ENCODE measurements around the gene CACNB3. TPM values are rescaled to one million over a fixed set of nuclear protein-coding genes. Genes with fewer than 3 reads are reported as not detected.
"Not testable (repeated sequence)": the region's sequence is repeated elsewhere in the genome, so short reads cannot be mapped to it uniquely, and the experiment has no call there.

Gene CACNB3
- total and polyA plus RNA-seq, 4 donors = 0.92 to 1.9 (median 1.2) TPM

DNA sequence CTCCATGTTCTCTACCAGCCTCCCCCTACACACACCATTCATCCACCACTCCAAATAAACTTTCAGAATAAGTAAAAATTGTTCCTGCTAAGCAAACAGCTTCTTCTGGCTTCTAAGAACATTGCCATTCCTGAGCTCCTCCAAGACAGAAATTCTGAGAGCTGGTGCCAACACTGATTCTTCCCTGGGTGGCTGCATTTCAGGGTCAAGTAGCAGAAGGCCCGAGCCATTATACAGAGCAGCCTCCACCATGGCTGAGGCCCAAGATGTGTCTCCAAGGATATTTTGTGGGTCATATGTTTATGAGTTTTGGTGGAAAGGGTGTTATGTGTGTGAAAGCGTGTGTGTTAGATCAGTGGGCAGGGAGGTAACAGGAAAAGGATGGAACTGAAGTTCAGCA is 50.9 kb downstream of the CACNB3 start (continued):
- TF ChIP-seq EGR1 (IDR thresholded peaks at IDR 0.05; ENCODE audit: low read depth in 2 of 2) (no peak), NR2F2 (IDR thresholded peaks at IDR 0.05) (no peak), HNF4A (conservative IDR thresholded peaks at IDR 0.05) (no peak), RXRA (IDR thresholded peaks at IDR 0.05) (no peak)
- TF ChIP-seq, protein P1, sequence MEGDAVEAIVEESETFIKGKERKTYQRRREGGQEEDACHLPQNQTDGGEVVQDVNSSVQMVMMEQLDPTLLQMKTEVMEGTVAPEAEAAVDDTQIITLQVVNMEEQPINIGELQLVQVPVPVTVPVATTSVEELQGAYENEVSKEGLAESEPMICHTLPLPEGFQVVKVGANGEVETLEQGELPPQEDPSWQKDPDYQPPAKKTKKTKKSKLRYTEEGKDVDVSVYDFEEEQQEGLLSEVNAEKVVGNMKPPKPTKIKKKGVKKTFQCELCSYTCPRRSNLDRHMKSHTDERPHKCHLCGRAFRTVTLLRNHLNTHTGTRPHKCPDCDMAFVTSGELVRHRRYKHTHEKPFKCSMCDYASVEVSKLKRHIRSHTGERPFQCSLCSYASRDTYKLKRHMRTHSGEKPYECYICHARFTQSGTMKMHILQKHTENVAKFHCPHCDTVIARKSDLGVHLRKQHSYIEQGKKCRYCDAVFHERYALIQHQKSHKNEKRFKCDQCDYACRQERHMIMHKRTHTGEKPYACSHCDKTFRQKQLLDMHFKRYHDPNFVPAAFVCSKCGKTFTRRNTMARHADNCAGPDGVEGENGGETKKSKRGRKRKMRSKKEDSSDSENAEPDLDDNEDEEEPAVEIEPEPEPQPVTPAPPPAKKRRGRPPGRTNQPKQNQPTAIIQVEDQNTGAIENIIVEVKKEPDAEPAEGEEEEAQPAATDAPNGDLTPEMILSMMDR (IDR thresholded peaks at IDR 0.05; ENCODE audit: low read depth, low read length, missing input control) = no peak
- TF ChIP-seq, protein P2, sequence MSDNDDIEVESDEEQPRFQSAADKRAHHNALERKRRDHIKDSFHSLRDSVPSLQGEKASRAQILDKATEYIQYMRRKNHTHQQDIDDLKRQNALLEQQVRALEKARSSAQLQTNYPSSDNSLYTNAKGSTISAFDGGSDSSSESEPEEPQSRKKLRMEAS (IDR thresholded peaks at IDR 0.05) = no peak

DNA sequence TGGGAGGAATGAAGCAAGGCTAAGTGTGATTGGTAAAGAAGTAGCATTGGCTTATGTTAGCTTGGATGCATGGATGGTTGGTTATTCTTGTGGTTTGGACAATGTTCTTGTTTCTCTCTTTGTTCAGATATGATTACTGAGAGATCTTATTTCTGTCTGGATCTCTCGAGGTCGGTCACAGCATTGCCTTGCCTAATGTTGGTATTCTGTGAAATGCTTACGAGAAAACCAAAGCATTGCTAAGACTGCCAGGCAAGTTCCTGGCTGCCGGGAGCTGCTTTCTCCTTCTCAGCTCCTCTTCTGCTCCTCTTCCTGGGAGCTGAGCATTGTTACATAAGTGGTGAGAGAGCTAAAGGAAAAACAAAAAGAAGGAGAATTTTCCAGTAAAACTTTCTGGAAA is 54.8 kb downstream of the CACNB3 start:
- Histone ChIP-seq H3K4me1 (ENCODE audit: control insufficient read depth in 4 of 4, insufficient read depth in 4 of 4, low read length in 3 of 4) (peaks cover 0 to under 1% (median under 1%) of the 10 kb centered on the region in 4 donors), H3K36me3 (ENCODE audit: control insufficient read depth in 4 of 4, insufficient read depth in 3 of 4, low read depth in 1 of 4, low read length in 3 of 4) (no peaks in the 10 kb centered on the region), H3K9me3 (ENCODE audit: control insufficient read depth in 4 of 4, low read length in 3 of 4) (no peaks in the 10 kb centered on the region), H3K27ac (ENCODE audit: low read depth in 1 of 2, low read length in 2 of 2) (no peak overlapping the region), H3K27me3 (ENCODE audit: control insufficient read depth in 4 of 4, insufficient read depth in 4 of 4, low read length in 3 of 4) (no peaks in the 10 kb centered on the region), H3K4me3 (ENCODE audit: low read depth in 1 of 3, low read length in 3 of 3) (no peak overlapping the region), H3K9ac (ENCODE audit: low read depth in 1 of 2, low read length in 2 of 2) (no peak overlapping the region)
- DNase-seq (ENCODE audit: low spot score) = no peak
- 94% methylated on average over 4 of the region's 4 CpGs for WGBS
- TF ChIP-seq, protein P3, sequence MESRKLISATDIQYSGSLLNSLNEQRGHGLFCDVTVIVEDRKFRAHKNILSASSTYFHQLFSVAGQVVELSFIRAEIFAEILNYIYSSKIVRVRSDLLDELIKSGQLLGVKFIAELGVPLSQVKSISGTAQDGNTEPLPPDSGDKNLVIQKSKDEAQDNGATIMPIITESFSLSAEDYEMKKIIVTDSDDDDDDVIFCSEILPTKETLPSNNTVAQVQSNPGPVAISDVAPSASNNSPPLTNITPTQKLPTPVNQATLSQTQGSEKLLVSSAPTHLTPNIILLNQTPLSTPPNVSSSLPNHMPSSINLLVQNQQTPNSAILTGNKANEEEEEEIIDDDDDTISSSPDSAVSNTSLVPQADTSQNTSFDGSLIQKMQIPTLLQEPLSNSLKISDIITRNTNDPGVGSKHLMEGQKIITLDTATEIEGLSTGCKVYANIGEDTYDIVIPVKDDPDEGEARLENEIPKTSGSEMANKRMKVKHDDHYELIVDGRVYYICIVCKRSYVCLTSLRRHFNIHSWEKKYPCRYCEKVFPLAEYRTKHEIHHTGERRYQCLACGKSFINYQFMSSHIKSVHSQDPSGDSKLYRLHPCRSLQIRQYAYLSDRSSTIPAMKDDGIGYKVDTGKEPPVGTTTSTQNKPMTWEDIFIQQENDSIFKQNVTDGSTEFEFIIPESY (IDR thresholded peaks at IDR 0.05) = no peak
- no peak for TF ChIP-seq TAF1 (conservative IDR thresholded peaks at IDR 0.05)
- TF ChIP-seq HNF4A (conservative IDR thresholded peaks at IDR 0.05) = no peak
- TF ChIP-seq JUND (IDR thresholded peaks at IDR 0.05) = no peak
- TF ChIP-seq EGR1 (IDR thresholded peaks at IDR 0.05; ENCODE audit: low read depth in 2 of 2) = no peak
- TF ChIP-seq SP1 (IDR thresholded peaks at IDR 0.05) = no peak
- TF ChIP-seq, protein P1 (IDR thresholded peaks at IDR 0.05; ENCODE audit: low read depth, low read length, missing input control) = no peak
- no peak for TF ChIP-seq RXRA (IDR thresholded peaks at IDR 0.05)
- no peak for TF ChIP-seq GABPA (IDR thresholded peaks at IDR 0.05 in 1 of 2, conservative IDR thresholded peaks at IDR 0.05 in 1 of 2)
- TF ChIP-seq, protein P2 (IDR thresholded peaks at IDR 0.05) = no peak
- TF ChIP-seq FOXA1 (IDR thresholded peaks at IDR 0.05) = no peak
- TF ChIP-seq NR2F2 (IDR thresholded peaks at IDR 0.05) = no peak
- TF ChIP-seq, protein P4, sequence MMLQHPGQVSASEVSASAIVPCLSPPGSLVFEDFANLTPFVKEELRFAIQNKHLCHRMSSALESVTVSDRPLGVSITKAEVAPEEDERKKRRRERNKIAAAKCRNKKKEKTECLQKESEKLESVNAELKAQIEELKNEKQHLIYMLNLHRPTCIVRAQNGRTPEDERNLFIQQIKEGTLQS (IDR thresholded peaks at IDR 0.05) = no peak
- TF ChIP-seq HNF4G (IDR thresholded peaks at IDR 0.05) = no peak
- no peak for TF ChIP-seq RAD21 (IDR thresholded peaks at IDR 0.05)
- TF ChIP-seq, protein P5, sequence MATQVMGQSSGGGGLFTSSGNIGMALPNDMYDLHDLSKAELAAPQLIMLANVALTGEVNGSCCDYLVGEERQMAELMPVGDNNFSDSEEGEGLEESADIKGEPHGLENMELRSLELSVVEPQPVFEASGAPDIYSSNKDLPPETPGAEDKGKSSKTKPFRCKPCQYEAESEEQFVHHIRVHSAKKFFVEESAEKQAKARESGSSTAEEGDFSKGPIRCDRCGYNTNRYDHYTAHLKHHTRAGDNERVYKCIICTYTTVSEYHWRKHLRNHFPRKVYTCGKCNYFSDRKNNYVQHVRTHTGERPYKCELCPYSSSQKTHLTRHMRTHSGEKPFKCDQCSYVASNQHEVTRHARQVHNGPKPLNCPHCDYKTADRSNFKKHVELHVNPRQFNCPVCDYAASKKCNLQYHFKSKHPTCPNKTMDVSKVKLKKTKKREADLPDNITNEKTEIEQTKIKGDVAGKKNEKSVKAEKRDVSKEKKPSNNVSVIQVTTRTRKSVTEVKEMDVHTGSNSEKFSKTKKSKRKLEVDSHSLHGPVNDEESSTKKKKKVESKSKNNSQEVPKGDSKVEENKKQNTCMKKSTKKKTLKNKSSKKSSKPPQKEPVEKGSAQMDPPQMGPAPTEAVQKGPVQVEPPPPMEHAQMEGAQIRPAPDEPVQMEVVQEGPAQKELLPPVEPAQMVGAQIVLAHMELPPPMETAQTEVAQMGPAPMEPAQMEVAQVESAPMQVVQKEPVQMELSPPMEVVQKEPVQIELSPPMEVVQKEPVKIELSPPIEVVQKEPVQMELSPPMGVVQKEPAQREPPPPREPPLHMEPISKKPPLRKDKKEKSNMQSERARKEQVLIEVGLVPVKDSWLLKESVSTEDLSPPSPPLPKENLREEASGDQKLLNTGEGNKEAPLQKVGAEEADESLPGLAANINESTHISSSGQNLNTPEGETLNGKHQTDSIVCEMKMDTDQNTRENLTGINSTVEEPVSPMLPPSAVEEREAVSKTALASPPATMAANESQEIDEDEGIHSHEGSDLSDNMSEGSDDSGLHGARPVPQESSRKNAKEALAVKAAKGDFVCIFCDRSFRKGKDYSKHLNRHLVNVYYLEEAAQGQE (IDR thresholded peaks at IDR 0.05) = no peak
- no peak for TF ChIP-seq FOXA2 (IDR thresholded peaks at IDR 0.05)
- no peak for TF ChIP-seq YY1 (IDR thresholded peaks at IDR 0.05)

DNA sequence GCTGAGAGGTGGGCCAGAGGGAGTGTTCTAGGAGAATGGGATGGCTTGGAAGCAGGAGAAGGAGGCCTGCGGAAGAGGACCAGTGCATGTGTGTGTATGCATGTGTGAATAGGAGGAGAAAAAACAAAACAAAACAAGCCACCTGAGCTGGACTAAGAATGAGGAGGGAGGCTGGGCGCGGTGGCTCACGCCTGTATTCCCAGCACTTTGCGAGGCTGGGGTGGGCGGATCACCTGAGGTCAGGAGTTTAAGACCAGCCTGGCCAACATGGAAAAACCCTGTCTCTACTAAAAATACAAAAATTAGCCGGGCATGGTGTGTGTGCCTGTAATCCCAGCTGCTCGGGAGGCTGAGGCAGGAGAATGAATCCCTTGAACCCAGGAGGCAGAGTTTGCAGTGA is 55.2 kb downstream of the CACNB3 start:
- not testable (repeated sequence) for H3K4me3 ChIP-seq (ENCODE audit: low read depth in 1 of 3, low read length in 3 of 3); DNase-seq (ENCODE audit: low spot score); H3K9me3 ChIP-seq (ENCODE audit: control insufficient read depth in 4 of 4, low read length in 3 of 4); H3K9ac ChIP-seq (ENCODE audit: low read depth in 1 of 2, low read length in 2 of 2); H3K36me3 ChIP-seq (ENCODE audit: control insufficient read depth in 4 of 4, insufficient read depth in 3 of 4, low read depth in 1 of 4, low read length in 3 of 4); H3K27me3 ChIP-seq (ENCODE audit: control insufficient read depth in 4 of 4, insufficient read depth in 4 of 4, low read length in 3 of 4); H3K4me1 ChIP-seq (ENCODE audit: control insufficient read depth in 4 of 4, insufficient read depth in 4 of 4, low read length in 3 of 4); H3K27ac ChIP-seq (ENCODE audit: low read depth in 1 of 2, low read length in 2 of 2)
- WGBS = 92% methylated on average over 8 of the region's 8 CpGs

Measured in liver (tissue), 9 donors.